Suppressor macrophage treated with lipopolysaccharide for 4 hours (primary cell): ENCODE results near the gene TGIF2.
"Not testable (repeated sequence)": the region's sequence is repeated elsewhere in the genome, so short reads cannot be mapped to it uniquely, and the experiment has no call there.

Experiments
- DNase-seq: peaks from one replicate; pipeline ENCODE4 v3.0.0-alpha.2; 2020

Gene TGIF2

GRCh38 chr20:36547186-36548005, 26.0 kb upstream of the TGIF2 start:
- DNase-seq = no peak

GRCh38 chr20:36548006-36548315, 25.4 kb upstream of the TGIF2 start:
- DNase-seq = no peak

GRCh38 chr20:36548704-36549627, 24.4 kb upstream of the TGIF2 start:
- no peak for DNase-seq

- DNase-seq = no peak
Measured at GRCh38 chr20:36549628-36549941, 23.8 kb upstream of the TGIF2 start.

DNA sequence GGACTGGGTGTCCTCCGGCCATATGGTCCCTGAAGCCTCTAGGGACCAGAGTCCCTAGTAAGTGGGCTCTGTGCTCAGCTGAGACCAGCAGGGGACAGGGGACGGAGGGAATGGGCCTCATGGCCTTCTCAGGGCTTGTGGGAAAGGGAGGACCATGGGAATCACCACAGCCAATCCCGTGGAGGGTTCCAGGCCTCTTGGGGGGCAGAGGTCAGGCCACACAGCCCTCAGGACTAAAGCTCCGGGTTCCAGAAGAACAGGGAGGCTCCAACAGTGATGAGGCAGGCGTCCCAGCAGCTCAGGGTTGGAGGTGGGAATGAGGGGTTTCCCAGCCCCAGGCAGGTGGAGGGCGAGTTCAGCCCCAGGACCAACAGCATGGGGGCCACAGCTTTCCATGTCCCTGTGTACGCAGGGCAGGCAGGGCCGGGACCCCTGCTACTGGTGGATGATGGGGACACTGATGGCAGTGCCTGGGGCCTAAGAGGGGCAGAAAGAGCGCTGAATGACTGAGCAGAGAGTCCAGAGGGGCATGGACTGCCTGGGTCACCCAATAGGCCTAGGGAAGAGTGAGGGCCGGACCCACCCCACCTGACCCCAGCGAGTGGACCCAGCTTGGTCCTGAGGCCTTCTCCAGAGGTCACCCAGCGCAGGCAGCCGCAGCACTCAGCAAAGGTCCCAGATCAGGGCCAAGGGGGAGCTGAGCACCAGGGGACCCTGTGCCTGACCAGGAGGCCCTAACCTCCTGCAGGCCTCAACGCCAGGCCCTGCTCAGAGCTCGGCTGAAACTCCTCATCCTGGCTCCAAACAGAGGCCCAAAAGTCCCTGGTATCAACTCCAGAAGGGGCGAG, 23.2 kb upstream of the TGIF2 start:
- no peak for DNase-seq

GRCh38 chr20:36550790-36551299, 22.6 kb upstream of the TGIF2 start:
- DNase-seq = no peak

DNA sequence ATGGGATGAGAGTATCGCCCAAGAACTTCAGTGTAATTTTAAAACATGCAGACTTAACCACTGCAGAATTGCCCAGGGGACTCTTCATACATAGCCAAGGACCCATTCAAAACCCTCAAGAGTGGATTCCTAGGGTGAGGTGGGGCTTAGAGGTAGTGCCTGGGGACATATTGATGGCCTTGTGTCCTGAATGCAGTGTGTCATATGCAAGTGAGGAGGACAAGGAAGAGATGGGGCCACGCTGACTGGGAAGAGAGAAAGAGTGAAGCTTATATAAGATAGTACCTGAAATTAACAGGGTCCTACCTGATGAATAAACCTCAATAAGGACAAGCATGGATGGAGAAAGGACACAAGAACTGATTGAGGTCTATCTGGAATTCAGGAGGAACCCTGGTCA, 18.1 kb upstream of the TGIF2 start:
- no peak for DNase-seq

GRCh38 chr20:36562724-36563123, 10.7 kb upstream of the TGIF2 start:
- no peak for DNase-seq

DNA sequence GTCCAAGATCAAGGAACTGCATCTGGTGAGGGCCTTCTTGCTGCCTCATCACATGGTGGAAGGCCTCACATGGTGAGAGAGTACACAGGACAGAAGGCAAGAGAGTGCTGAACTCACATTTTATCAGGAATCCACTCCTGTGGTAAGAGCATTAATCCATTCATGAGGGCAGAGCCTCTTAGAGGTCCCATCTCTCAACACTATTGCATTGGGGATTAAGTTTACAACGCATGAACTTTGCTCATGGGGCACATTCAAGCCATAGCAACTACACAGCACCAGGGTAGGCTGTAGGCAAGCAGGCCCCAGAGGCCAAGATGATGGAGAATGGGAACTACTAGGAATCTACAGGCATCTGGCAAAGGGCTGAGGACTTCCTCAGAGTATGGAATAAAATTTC, 10.0 kb upstream of the TGIF2 start:
- DNase-seq = no peak

- DNase-seq = not testable (repeated sequence)
Measured at GRCh38 chr20:36564078-36564725, 9.2 kb upstream of the TGIF2 start.

- DNase-seq = not testable (repeated sequence)
Measured at GRCh38 chr20:36564726-36565121, 8.7 kb upstream of the TGIF2 start.

- no peak for DNase-seq
Measured at GRCh38 chr20:36565520-36565919, 7.9 kb upstream of the TGIF2 start.

- DNase-seq = no peak
Measured at GRCh38 chr20:36569847-36570429, 3.5 kb upstream of the TGIF2 start.

GRCh38 chr20:36571564-36572504, 1.6 kb upstream of the TGIF2 start:
- no peak for DNase-seq

- DNase-seq = peak; percentile 57
Measured at GRCh38 chr20:36572701-36573102, 695 bp upstream of the TGIF2 start.

DNA sequence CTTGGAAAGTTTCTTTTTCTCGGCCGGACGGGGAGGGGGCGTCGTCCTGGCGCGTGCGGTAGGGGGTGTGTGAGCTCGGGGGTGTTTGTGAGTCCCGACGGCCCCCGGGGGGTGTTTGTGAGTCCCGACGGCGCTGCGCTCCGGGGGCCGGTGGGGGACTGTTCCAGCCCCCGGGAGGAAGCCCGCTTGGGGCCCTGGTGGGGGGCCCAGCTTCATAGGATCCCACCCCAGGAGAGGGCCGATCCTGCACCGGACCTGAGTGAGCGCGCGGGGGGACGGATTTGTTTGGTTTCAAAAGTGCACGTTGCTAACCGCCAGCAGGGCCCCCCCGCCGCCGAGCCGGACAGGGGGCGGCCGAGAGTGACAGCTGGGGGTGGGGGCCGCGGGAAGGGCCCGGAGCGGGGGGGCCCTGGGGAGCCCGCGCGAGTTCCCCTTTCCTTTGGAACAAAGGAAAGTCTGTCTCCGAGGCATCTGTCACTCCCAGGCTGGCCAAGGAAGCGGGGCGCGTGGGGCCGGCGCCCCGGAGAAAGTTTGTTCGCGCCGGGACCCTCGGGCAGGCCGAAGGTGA, 485 bp downstream of the TGIF2 start:
- peak; percentile 53 for DNase-seq

- peak; percentile 19 for DNase-seq
Measured at GRCh38 chr20:36574366-36575135, 1.2 kb downstream of the TGIF2 start.

- no peak for DNase-seq
Measured at GRCh38 chr20:36576081-36576445, 2.7 kb downstream of the TGIF2 start.

GRCh38 chr20:36578356-36579041, 5.1 kb downstream of the TGIF2 start:
- DNase-seq = no peak
